Measurements from ENCODE around the gene ALOX12. TPM values are rescaled to one million over a fixed set of nuclear protein-coding genes. Genes with fewer than 3 reads are reported as not detected.
A peak's percentile ranks its signal among the peaks of the same experiment; 100 is the strongest.

The ALOX12 gene
- total RNA-seq, 4 donors from 2014 or later, result not detected

- no peaks in the 10 kb centered on the region for H3K36me3 ChIP-seq
- peaks cover 14 to 16% (median 15%) of the 10 kb centered on the region in 3 donors for H3K27me3 ChIP-seq
- H3K9me3 ChIP-seq, result no peaks in the 10 kb centered on the region
- peaks cover 20 to 24% of the 10 kb centered on the region in 2 donors for H3K4me1 ChIP-seq
- in situ Hi-C loops (cut with MboI; ENCODE audit: low sequenced_read_pairs in 4 of 4) (loop anchor here (25.0 kb wide), 2 partner anchors 362 to 387 kb away; partner anchors contain the start of genes C17orf100 (in 3 of the 4), MED31 (in 3 of the 4), KIAA0753 (in 1 of the 4) and TXNDC17 (in 1 of the 4)), intact Hi-C loops (cut with DNase I; ENCODE audit: low total_unique reads) (loop anchor here (10.0 kb wide), 1 partner anchor 460 kb away; the partner anchor contains the start of genes POLR2A and SLC35G6)
- peak overlapping the region in 3 of 4 donors; percentile 42 to 99 (median 65) for H3K27ac ChIP-seq
- H3K4me3 ChIP-seq, result peak overlapping the region in 3 of 4 donors; percentile 11 to 45 (median 35)
- DNase-seq, result no peak
- no peak for ATAC-seq
- TF ChIP-seq CTCF (IDR thresholded peaks at IDR 0.05 in 4 of 5, conservative IDR thresholded peaks at IDR 0.05 in 1 of 5) (no peak), POLR2A (IDR thresholded peaks at IDR 0.05) (no peak)
Measured at GRCh38 chr17:7024402-7024785, 28.5 kb downstream of the ALOX12 start.

- intact Hi-C loops (cut with DNase I; ENCODE audit: low total_unique reads), result loop anchor here (10.0 kb wide), 1 partner anchor 460 kb away; the partner anchor contains the start of genes POLR2A and SLC35G6
- H3K4me1 ChIP-seq, result peaks cover 19 to 21% of the 10 kb centered on the region in 2 donors
- peak overlapping the region in 3 of 4 donors; percentile 42 to 99 (median 52) for H3K27ac ChIP-seq
- TF ChIP-seq CTCF (IDR thresholded peaks at IDR 0.05 in 4 of 5, conservative IDR thresholded peaks at IDR 0.05 in 1 of 5) (no peak), POLR2A (IDR thresholded peaks at IDR 0.05) (no peak)
- peaks cover 14 to 16% (median 15%) of the 10 kb centered on the region in 3 donors for H3K27me3 ChIP-seq
- H3K36me3 ChIP-seq, result no peaks in the 10 kb centered on the region
- in situ Hi-C loops (cut with MboI; ENCODE audit: low sequenced_read_pairs in 4 of 4), result loop anchor here in 1 of 4 donors (25.0 kb wide), 1 partner anchor 312 kb away; the partner anchor contains the start of genes ACAP1 and NEURL4
- ATAC-seq, result no peak
- no peak for DNase-seq
- H3K9me3 ChIP-seq, result no peaks in the 10 kb centered on the region
- no peak overlapping the region for H3K4me3 ChIP-seq
Measured at GRCh38 chr17:7025245-7025644, 29.4 kb downstream of the ALOX12 start.

GRCh38 chr17:7026471-7027115 lies 30.7 kb downstream of the ALOX12 start:
- peaks cover 6 to 9% of the 10 kb centered on the region in 2 donors for H3K4me1 ChIP-seq
- intact Hi-C loops (cut with DNase I; ENCODE audit: low total_unique reads), result loop anchor here (10.0 kb wide), 1 partner anchor 458 kb away; the partner anchor contains the start of genes POLR2A and SLC35G6

GRCh38 chr17:7027335-7027734 lies 31.5 kb downstream of the ALOX12 start:
- intact Hi-C loops (cut with DNase I; ENCODE audit: low total_unique reads) (loop anchor here (10.0 kb wide), 1 partner anchor 457 kb away; the partner anchor contains the start of genes POLR2A and SLC35G6), in situ Hi-C loops (cut with MboI; ENCODE audit: low sequenced_read_pairs in 4 of 4) (loop anchor here in 1 of 4 donors (25.0 kb wide), 1 partner anchor 310 kb away; the partner anchor contains the start of genes ACAP1 and NEURL4)
- no peaks in the 10 kb centered on the region for H3K36me3 ChIP-seq
- H3K4me1 ChIP-seq, result peaks cover 4 to 6% of the 10 kb centered on the region in 2 donors
- H3K4me3 ChIP-seq, result no peak overlapping the region
- DNase-seq, result no peak
- TF ChIP-seq POLR2A (IDR thresholded peaks at IDR 0.05) (no peak), CTCF (IDR thresholded peaks at IDR 0.05 in 4 of 5, conservative IDR thresholded peaks at IDR 0.05 in 1 of 5) (no peak)
- H3K27me3 ChIP-seq, result peaks cover 12 to 13% (median 12%) of the 10 kb centered on the region in 3 donors
- H3K27ac ChIP-seq, result peak overlapping the region; percentile 25 to 99 (median 72)
- no peaks in the 10 kb centered on the region for H3K9me3 ChIP-seq
- no peak for ATAC-seq

More at GRCh38 chr17:7026471-7027115, 30.7 kb downstream of the ALOX12 start:
- ATAC-seq (no peak), DNase-seq (no peak)
- Histone ChIP-seq H3K4me3 (no peak overlapping the region), H3K27ac (peak overlapping the region; percentile 25 to 99 (median 72)), H3K9me3 (no peaks in the 10 kb centered on the region), H3K27me3 (peaks cover 14 to 16% (median 15%) of the 10 kb centered on the region in 3 donors), H3K36me3 (no peaks in the 10 kb centered on the region)
- in situ Hi-C loops (cut with MboI; ENCODE audit: low sequenced_read_pairs in 4 of 4), result loop anchor here in 1 of 4 donors (25.0 kb wide), 1 partner anchor 311 kb away; the partner anchor contains the start of genes ACAP1 and NEURL4
- no peak for TF ChIP-seq POLR2A (IDR thresholded peaks at IDR 0.05)
- TF ChIP-seq CTCF (IDR thresholded peaks at IDR 0.05 in 4 of 5, conservative IDR thresholded peaks at IDR 0.05 in 1 of 5), result no peak

All from gastrocnemius medialis (tissue), 4 donors.